Measurements from ENCODE around the gene PAQR7. TPM values are rescaled to one million over a fixed set of nuclear protein-coding genes. Genes with fewer than 3 reads are reported as not detected.

The PAQR7 gene
- total RNA-seq, 1 donor from 2014 or later = 12.6 TPM

DNA sequence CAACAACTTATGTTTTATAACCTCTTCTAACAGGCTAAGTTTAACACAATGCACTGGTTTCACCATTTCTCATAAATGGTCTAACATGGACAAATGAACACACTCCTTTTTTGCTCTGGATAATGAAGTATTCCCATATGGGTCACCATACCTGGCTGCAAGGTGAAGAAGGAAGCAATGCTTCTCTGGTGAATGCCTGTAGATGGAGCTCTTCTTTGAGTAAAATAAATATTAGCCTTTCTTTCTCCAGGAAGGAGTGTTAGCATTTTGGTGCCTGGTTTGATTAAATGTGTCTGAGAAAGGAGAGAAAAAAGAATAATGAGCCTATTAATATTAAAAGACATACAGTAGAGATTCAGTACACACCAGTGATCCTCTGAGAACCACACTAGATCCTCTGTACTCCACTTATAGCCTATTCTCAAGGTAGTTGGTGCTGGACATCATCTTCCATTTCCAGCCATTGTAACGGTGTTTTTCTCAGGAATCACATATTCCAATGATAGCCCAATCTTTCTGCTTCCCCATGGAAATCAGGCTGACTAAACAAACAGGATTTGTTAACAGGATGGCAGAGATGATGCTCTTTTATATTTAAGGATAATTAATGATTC lies 38.1 kb downstream of the PAQR7 start:
- no peak overlapping the region for H3K4me3 ChIP-seq (ENCODE audit: low read depth, low read length)
- no peak for FAIRE-seq
- H3K36me3 ChIP-seq (ENCODE audit: control insufficient read depth, insufficient read depth, low read length) = peaks cover 1% of the 10 kb centered on the region
- DNase-seq (ENCODE audit: low read depth) = peak; percentile 52
- TF ChIP-seq, protein P1, sequence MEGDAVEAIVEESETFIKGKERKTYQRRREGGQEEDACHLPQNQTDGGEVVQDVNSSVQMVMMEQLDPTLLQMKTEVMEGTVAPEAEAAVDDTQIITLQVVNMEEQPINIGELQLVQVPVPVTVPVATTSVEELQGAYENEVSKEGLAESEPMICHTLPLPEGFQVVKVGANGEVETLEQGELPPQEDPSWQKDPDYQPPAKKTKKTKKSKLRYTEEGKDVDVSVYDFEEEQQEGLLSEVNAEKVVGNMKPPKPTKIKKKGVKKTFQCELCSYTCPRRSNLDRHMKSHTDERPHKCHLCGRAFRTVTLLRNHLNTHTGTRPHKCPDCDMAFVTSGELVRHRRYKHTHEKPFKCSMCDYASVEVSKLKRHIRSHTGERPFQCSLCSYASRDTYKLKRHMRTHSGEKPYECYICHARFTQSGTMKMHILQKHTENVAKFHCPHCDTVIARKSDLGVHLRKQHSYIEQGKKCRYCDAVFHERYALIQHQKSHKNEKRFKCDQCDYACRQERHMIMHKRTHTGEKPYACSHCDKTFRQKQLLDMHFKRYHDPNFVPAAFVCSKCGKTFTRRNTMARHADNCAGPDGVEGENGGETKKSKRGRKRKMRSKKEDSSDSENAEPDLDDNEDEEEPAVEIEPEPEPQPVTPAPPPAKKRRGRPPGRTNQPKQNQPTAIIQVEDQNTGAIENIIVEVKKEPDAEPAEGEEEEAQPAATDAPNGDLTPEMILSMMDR (IDR thresholded peaks at IDR 0.05; ENCODE audit: insufficient read depth, low read length, severe bottlenecking) = peak; percentile 60
- H3K27me3 ChIP-seq (ENCODE audit: control insufficient read depth, insufficient read depth, low read length) = no peaks in the 10 kb centered on the region

DNA sequence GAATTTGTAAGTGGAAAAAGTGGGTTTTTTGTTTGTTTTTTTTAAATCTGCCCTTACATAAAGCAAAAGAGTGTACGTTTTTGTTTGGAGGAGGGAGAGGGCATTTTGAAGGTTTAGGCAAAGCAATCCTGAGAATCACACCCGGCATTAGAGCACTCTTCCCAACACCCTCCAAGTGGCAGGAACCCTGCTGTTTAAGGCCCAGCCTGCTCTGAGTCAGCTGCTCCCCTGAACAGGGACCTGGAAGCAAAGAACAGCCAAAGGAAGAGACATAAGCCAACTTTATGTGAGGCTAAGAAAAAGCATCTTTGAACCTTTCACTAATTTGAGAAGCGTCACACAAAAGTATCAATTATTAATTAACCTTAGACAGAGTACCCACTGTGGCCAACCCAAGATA lies 38.8 kb downstream of the PAQR7 start:
- FAIRE-seq (no peak), DNase-seq (ENCODE audit: low read depth) (no peak)
- Histone ChIP-seq H3K36me3 (ENCODE audit: control insufficient read depth, insufficient read depth, low read length) (peaks cover 4% of the 10 kb centered on the region), H3K27me3 (ENCODE audit: control insufficient read depth, insufficient read depth, low read length) (no peaks in the 10 kb centered on the region), H3K4me3 (ENCODE audit: low read depth, low read length) (no peak overlapping the region)
- TF ChIP-seq, protein P1 (IDR thresholded peaks at IDR 0.05; ENCODE audit: insufficient read depth, low read length, severe bottlenecking) = no peak

DNA sequence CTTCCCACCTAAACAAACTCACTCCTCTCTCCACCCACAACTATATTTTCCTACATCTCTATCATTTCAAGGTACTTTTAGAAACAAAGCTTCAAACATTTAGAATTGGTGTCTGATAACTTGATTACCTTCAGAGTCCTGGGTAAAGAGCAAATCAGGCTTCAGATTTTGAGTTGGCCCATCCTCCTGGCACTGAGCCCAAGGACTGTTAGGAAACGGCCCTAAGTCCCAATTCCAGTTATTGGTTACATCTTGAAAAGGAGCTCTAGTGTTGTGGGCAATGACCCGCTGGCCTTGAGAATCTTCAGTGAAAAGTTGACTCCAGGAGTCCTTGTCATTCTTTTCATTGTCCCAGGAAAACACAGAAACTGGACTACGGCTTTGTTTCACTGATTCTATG lies 40.6 kb downstream of the PAQR7 start:
- Histone ChIP-seq H3K36me3 (ENCODE audit: control insufficient read depth, insufficient read depth, low read length) (peaks cover 8% of the 10 kb centered on the region), H3K4me3 (ENCODE audit: low read depth, low read length) (no peak overlapping the region), H3K27me3 (ENCODE audit: control insufficient read depth, insufficient read depth, low read length) (no peaks in the 10 kb centered on the region)
- FAIRE-seq (no peak), DNase-seq (ENCODE audit: low read depth) (no peak)
- TF ChIP-seq, protein P1 (IDR thresholded peaks at IDR 0.05; ENCODE audit: insufficient read depth, low read length, severe bottlenecking) = no peak

DNA sequence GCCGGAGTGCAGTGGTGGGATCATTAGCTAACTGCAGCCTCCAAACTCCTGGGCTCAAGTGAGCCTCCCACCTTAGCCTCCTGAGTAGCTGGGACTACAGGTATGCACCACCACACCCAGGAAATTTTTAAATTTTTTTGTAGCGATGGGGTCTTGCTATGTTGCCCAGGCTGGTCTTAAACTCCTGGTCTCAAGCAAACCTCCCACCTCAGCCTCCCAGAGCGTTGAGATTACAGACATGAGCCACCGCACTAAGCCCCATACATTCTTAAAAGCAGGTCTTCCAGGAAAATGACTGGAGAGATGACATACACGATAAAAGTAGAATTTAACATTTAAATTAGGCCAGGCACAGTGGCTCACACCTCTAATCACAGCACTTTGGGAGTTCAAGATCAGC lies 42.4 kb downstream of the PAQR7 start:
- Histone ChIP-seq H3K27me3 (ENCODE audit: control insufficient read depth, insufficient read depth, low read length) (no peaks in the 10 kb centered on the region), H3K36me3 (ENCODE audit: control insufficient read depth, insufficient read depth, low read length) (peaks cover 12% of the 10 kb centered on the region), H3K4me3 (ENCODE audit: low read depth, low read length) (no peak overlapping the region)
- DNase-seq (ENCODE audit: low read depth) = no peak
- FAIRE-seq = no peak
- TF ChIP-seq, protein P1 (IDR thresholded peaks at IDR 0.05; ENCODE audit: insufficient read depth, low read length, severe bottlenecking) = no peak

DNA sequence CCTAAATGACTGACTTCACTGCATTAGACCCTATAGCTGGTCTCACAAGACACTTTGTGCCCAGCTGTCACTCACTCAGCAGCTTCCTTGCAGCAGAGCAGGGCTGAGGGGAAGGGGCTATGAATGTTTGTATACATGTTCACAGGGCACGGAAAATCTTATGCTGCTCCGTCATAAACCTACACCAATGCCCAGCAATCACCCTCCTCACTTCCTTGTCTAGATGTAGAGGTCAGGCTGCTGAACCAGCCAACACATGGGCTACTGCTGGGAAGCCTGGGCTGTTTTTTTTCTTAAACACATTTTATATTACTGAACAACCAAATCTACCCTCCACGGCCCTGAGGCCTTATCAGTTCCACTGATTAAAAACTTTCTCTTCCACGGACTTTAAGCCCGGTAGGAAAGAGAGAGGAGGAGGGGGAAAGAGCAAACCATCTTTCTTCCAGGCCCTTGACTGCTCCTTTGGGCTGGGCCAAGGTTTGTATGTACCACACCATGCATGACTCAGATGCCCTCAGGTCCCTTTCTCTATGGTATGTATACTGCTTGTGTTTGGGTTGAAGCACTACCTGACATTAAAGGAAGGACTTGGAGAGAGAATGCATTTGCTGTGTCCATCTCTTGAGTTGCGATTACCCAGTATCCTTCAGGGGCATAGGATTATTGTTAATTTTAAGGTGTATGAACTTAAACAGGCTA lies 43.0 kb downstream of the PAQR7 start:
- Histone ChIP-seq H3K4me3 (ENCODE audit: low read depth, low read length) (no peak overlapping the region), H3K36me3 (ENCODE audit: control insufficient read depth, insufficient read depth, low read length) (peaks cover 14% of the 10 kb centered on the region), H3K27me3 (ENCODE audit: control insufficient read depth, insufficient read depth, low read length) (no peaks in the 10 kb centered on the region)
- TF ChIP-seq, protein P1 (IDR thresholded peaks at IDR 0.05; ENCODE audit: insufficient read depth, low read length, severe bottlenecking) = no peak
- peak; percentile 70 for DNase-seq (ENCODE audit: low read depth)
- no peak for FAIRE-seq
